ENCODE measurements around the gene NFKBIE.

The NFKBIE gene

DNA sequence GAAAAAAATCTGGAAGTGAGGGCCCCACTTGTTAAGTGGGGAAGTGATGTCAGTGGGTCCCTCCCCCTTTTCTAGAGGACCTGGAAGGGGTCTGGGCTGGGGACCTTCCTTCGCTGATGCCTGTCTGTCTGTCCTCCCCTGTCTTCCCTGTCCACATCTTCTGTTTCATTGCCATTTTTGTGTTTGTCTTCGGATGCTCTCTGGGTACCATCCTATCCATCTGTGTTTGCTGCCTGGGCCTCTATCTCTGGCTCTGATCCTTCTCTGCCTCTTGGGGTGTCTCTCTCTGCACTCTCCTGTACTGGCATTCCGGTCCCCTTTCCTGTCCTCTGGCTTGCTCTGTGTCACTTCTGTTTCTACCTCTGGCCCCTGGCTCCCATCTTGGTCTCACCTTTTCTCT lies 7.2 kb upstream of the NFKBIE start:
- DNase-seq, result no peak

DNA sequence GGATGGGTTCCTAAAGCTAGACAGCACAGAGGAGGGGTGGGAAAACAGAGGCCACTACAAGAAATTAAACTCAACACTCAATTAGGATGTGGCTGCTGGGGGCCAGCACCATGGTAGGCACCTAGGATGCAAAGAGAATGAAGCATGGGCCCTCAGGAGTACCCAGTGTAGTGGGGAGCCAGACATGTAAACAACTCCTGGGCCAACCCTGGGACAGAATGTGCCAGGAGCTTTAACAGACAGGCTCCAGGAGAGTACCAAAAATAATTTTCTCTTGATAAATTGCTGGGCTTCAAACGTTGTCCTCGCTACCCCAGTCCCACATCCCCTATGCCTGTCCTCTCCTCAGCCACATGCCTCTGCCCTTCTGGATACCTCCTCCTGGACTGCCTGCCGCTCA lies 6.6 kb upstream of the NFKBIE start:
- no peak for DNase-seq

- DNase-seq, result no peak
Observed at GRCh38 chr6:44271406-44271723, 6.0 kb upstream of the NFKBIE start.

- DNase-seq, result peak; percentile 45
Observed at GRCh38 chr6:44270526-44271405, 5.4 kb upstream of the NFKBIE start.

DNA sequence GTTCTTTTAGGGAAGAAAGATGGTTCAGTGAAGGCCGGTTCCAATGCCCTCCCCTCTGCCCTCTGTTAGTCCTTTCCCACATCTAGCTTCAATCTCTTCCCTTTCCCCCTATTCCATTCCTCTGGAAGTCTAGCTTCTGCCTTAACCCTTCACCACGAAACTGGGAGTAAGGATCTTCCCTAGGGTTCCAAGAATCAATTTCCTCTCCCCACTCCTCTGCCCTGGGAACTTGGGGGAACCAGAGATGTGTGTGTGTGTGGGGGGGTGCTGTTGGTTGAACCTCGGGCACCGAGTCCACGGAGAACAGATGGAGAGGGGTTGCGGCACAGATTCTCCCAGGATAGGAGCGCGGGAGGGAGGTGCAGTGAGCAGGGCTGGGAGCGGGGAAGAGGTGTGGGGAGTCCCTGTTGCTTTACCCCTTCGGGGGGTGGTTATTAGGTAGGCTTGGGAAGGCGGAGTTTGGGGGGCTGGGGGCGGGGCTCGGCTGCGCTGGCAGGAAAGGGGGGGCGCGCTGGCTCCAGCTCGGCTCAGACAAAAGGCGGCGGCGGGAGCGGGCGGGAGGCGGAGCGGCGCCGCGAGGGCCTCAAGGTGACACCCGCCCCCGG lies 4.7 kb upstream of the NFKBIE start, which contains the start of gene TMEM151B:
TSS of gene TMEM151B (plus strand) at position 530 of the 605 bp plus-strand sequence. CDS start 293 bp downstream, outside the sequence.
- peak; percentile 43 for DNase-seq

- DNase-seq, result no peak
Observed at GRCh38 chr6:44269178-44269920, 4.0 kb upstream of the NFKBIE start.

DNA sequence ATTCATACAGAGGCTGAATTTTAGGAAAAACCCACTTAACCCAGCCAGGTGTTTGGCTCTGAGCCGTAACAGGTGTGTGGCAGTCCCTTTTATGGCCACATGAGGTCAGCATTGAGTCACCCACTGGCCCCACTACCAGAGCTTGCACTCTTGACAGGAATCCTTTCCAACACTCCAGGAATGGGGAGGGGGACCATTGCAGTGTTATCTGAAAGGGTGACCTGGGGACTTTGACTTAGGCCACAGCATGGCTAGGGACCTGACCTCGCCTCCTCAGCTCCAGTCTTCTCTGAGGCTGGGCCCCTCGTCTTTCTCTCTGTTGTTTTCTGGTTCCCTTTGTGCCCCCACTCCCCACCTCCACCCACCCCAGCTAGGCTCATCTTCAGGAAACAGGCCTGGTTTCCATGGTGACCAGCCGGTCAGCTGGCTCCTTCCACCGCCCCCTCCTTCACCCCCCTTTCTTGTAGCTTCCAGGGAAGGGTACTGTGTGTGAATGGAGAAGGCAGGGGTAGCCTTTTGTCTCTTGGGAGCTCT lies 2.8 kb upstream of the NFKBIE start:
- DNase-seq, result peak; percentile 59

GRCh38 chr6:44267252-44267651 lies 1.9 kb upstream of the NFKBIE start:
- DNase-seq, result no peak

DNA sequence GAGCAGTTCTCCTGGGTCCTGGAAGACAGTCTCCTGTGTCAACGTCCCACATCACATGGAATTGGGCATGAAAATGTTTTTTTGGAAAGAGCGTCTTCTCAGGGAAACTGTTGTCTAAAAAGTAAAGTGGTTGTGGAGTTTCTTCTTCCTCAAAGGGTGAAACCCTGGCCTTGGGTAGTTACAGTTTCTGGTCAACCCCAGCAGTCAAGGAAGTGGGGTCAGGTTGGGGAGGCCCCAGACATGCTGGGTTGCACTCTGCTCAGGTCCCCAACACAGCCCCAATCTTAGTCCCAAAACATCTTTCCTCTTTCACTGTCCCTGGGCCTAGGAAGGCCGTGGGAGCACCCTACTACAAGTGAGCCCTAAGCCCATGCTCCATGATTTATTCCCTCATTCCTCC lies 996 bp upstream of the NFKBIE start:
- no peak for DNase-seq

- DNase-seq, result no peak
Observed at GRCh38 chr6:44265722-44266233, 427 bp upstream of the NFKBIE start.

DNA sequence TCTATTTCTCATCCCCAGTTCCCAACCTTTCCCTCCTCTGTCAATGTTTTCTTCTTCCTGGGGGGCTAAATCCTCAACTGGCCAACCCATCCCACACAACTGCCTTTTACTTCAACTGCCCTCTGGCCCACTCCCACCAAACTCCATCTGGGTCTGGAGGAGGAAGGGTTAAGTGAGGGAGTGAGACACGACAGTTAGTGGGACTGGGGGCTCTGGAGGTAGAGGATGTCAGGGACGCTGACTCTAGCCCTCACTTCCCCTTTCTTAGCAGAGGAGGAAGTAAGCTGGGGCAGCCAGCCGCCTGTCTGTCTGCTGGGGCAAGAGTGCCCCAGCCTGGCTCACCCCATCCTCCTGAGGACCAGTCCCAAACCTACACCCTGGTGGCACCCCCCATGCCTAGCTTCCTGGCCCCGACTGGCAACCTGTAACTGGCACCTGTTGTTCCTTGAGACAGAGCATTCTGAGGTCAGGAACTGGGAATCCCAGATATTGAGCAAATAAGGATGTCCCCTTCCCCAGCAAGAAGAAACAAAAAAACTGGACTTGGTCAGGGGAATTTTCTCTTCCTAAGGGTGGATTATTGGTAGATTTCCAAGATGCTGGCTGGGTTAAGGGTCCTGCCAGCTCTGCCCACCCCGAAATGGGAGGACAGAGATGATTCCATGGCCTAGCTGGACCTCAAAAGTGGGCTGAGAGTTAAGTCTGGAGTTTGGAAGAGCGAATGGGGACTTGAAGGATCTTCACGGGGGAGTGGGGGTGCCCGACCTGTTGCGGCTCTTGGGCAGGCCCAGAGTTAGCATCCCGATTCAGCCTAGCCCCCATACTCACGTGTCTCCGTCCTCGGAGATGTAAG lies 971 bp downstream of the NFKBIE start:
- no peak for DNase-seq

DNA sequence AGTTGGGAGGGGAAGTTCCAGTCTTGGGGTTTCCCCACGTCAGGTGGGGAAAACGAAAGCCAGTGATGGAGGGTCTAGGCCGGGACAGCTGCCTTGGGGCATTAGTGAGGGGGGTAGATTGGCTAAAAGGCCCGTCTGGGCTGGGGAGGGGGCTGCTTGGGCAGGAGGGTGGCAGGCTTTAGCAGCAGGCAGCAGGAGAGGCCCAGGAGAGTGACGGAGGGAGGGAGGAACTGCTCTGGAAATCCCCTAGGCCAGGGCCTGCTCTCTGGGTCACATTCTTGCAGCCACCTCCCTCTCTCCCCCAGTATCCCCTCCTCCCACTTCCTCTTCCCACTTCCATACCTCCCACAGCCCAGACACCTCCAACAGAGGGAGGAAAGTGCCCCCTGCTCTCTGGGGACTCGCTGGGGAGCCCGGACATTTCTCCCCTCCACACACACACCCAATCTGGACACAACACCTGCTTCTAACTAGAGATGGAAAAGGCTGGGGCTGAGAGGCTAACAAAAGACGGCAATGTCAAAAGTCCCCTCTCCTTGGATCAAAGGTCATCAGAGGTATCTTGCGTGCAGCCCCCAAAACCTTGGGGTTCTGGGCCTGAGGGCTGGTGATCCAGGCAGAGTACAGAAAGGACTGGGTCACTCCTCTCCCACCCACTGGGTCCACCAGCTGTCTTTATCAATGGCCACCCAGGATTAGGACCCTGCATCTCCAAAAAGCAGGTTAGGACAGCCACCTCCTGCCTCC lies 1.8 kb downstream of the NFKBIE start:
- no peak for DNase-seq

DNA sequence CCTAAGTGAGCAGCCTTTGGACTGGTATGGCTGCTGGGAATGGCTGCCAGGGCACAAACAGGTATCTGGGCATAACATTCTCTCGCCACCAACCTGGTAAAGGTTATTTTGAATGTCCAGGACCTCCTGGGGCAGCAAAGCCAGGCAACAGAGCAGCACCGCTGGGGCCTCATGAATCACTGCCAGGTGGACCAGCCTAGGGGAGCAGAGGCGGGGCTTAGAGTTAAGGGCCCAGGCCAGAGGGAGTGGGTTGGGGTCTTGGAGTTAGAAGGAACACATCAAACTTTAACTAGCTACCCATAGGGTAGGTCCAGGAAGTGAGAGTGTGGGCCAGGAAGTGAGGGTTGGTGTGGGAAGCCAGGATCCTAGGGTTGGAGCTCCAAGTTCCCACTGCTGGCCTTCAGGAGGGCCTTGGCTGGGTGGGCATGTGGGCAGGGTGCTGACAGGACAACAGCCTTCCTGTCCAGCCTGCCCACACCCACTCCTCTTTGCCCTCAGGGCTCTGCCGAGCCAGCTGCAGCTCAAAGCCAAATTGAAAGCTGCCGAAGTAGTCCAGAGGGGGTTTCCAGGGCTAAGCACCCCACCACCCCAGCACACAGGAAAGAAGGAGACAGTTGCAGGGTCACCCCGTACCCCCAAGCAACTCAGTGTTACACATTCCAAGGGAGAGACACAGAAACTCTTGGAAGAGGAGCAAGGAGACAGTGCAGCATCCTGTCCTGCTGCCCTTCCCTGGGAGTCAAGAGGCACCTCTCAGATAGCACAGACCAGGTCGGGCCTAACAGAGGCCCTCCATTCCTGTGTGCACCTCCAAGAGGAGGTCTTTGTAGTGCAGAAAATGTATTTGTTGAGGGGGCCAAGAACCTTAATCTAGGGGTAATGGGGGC lies 2.6 kb downstream of the NFKBIE start:
- DNase-seq, result no peak

GRCh38 chr6:44261581-44261980 lies 3.8 kb downstream of the NFKBIE start:
- DNase-seq, result no peak

DNA sequence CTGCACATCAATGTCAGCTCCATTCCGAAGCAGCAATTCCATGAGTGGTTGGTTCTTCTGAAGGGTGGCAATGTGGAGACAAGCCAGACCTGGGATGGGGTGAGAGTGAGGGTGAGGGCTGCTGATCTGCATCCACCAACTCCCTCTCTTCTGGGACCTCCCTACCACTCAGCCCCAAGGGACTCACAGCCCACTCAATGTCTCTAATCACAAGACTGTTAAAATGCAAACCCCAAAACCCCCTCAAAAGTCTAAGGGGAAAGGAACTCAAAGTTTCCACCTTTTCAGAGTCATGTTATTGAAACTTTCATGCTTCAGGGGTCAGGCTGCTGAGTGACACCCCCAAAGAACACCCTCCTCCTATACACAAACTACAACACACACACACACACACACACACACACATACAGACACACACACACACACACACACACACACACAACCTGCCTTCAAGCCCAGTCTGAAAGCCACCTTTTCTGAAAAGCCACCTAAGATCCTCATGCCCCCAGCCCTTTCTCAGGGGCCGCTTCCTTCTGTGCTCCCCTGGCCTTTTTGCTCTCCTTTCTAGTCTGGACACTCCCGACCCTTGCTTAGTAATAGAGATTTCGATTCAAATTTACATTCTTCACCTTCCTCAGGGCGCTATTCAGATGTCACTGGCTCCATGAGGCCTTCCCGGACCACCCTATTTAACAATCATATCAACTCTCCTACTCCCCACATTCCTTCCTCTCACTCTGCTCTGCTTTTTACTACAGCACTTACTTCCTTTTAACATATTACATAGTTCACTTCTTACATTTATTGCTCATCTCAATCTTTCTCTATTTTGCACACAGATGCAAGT lies 4.7 kb downstream of the NFKBIE start:
- no peak for DNase-seq

GRCh38 chr6:44260011-44260410 lies 5.3 kb downstream of the NFKBIE start:
- DNase-seq, result no peak

GRCh38 chr6:44258921-44259320 lies 6.4 kb downstream of the NFKBIE start:
- no peak for DNase-seq

DNA sequence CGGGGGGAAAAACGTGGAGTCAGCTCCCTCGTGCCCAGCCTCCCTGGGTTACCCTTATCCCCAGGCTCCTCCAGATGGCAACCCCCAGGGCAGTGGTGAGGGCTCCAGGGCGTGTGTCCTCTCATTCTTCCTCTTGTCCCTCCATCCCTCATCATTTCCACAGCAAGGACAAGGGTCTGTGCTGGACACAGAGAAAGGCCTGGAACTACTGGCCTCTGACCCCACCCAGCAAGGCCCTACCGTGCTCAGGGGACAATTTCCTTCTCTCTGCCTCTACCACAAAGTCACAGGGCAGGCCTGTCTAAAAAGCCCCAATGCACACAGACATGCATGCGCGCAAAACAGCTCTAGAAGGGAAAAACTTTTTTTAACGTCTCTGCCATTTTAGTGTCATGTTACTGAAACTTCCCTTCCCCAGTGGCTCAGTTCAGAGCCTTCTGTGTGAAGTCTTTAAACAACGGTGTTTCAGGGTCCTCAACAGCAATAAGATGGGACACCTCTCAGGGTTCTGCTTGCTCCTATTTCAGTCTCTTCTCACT lies 7.0 kb downstream of the NFKBIE start:
- no peak for DNase-seq

DNA sequence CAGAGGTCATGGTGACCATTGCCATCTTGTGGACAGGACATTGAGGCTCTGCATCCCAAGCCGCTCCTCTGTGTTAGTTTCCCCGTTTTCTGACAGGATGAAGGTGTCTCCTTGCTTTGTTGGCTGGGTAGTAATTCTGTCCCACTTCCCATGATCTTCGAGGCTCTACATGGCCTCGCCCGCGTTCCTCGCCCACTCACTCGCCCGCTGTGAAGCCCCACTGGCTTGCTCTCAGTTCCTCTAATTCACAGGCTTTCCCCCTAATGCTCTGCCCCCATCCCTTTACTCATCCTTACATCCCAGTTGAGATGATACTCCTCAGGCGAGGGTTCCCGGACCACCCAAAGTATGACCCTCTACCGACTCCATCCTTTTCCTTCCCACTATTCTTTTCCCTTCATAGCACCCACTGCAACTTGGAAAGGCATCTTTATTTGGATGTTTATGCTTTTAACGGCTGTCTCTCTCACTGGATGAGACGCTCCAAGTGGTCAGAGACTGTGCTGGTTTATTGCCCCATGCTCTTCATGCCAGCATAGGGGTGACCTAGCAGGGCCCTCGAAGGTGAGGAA lies 7.5 kb downstream of the NFKBIE start:
- no peak for DNase-seq
